LoVo (cell line): ENCODE results near the gene SNAPC5.

Experiments used
- DNase-seq: peaks from one replicate; pipeline ENCODE4 v3.0.0-alpha.2; 2016; ENCODE audit warnings: low spot score

SNAPC5 gene

DNA sequence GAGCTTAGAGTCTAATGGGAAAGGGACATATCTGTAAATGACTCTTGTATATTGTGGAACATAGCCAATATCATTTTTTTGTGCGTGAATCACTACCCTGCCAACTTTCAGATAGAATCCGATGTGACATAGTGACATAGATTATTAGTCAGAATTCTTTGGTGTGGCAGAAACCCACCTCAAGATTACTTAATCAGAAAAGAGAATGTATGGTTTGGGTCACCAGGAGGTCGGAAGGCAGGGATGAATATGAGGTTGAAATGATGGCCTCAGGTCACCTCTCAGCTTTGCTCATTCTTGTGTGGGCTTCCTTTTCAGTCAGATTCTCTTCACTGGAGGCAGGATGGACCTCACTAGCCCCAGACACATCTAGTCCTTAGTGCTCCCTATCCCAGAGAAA lies 41.4 kb downstream of the SNAPC5 start:
- DNase-seq: no peak

DNA sequence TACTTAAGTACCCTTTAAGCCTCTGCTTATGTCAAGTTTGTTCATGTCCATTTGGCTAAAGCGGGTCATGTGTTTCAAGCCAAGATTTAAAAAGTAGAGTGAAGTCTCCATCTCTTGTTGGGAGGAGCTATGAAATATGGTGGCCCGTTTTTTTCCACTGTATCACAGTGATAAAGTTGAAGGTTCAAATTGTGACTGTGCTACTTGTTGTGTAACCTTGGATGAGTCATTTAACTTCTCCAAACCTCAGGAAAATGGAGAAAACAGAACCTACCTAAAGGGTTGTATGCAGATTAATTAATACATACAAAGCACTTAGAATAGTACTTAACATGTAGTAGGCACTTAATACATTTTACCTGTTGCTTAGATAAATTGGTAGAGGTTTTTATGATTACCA lies 43.4 kb downstream of the SNAPC5 start:
- no peak for DNase-seq

DNA sequence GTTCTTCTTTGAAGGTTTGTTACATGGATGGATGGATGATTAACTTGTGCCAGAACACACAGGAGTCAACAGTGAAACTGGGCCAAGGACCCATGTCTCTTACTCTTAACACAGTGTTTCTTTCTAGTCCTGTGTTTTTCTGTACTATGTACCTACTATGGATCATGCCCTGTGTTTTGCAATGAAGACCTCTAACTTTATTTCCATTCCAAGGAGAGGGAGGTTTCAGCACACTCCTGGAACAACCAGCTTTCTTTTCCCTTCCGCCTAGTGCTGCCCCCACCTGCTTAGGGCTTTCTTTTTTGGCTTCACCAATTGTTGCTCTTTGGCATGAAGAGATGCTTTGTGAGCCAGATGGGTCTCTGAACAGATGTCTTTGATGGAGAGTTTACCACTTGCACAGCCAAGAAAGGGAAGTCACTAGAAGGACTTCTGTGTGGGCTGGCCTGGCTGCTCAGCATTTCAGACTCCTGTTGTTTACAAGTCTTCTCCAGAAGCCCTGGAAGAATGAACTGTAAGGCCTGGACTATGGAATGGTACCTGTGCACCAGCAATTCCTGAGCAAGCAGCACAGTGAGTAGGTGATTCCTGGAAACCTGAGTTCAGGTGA lies 44.5 kb downstream of the SNAPC5 start:
- no peak for DNase-seq

GRCh38 chr15:66452420-66452819 lies 45.1 kb downstream of the SNAPC5 start:
- DNase-seq: no peak
